Calu3 (cell line): ENCODE results near the gene TPI1. TPM values are rescaled to one million over a fixed set of nuclear protein-coding genes. Genes with fewer than 3 reads are reported as not detected.

ENCODE experiments used
- BruUV-seq: library from RNA; stranded (reverse); fragments of 400-500 nt; replicated peaks from 2 replicates; lab custom pipeline; 2021; lab: Mats Ljungman, UMichigan
- CTCF ChIA-PET: fragments of 300-600 bp; sonication (Branson Sonifier 250); formaldehyde crosslinking; loops from one replicate; lab custom pipeline; 2022; ENCODE audit warnings: antibody characterized with exemption; lab: Charles Lee
- DNase-seq: peaks from one replicate; pipeline ENCODE4 v3.0.0; 2022
- H3K27ac Mint-ChIP-seq: one replicate; pipeline ENCODE4 v1.8.0; 2022; ENCODE audit warnings: mixed read lengths; ENCODE audit not compliant: unreplicated experiment
- H3K27me3 Mint-ChIP-seq: one replicate; pipeline ENCODE4 v1.8.0; 2022; ENCODE audit warnings: mixed read lengths; ENCODE audit not compliant: unreplicated experiment
- H3K36me3 Mint-ChIP-seq: one replicate; pipeline ENCODE4 v1.8.0; 2022; ENCODE audit warnings: mild to moderate bottlenecking, moderate library complexity, mixed read lengths; ENCODE audit not compliant: insufficient read depth, unreplicated experiment
- H3K4me1 Mint-ChIP-seq: one replicate; pipeline ENCODE4 v1.8.0; 2022; ENCODE audit warnings: mild to moderate bottlenecking, low read depth, mixed read lengths; ENCODE audit not compliant: unreplicated experiment
- H3K4me3 Mint-ChIP-seq: one replicate; pipeline ENCODE4 v1.8.0; 2022; ENCODE audit warnings: mild to moderate bottlenecking, low read depth, moderate library complexity, mixed read lengths; ENCODE audit not compliant: unreplicated experiment
- H3K9me3 Mint-ChIP-seq: one replicate; pipeline ENCODE4 v1.8.0; 2022; ENCODE audit warnings: low read depth, mixed read lengths; ENCODE audit not compliant: unreplicated experiment
- CTCF ChIP-seq: fragments of 200-600 bp; IDR thresholded peaks from one replicate; pipeline ENCODE4 v1.8.0; 2022; ENCODE audit warnings: antibody characterized with exemption; ENCODE audit not compliant: unreplicated experiment
- intact Hi-C: fragments of 100-400 bp; cut with micrococcal nuclease; formaldehyde crosslinking; loops from one replicate; pipeline ENCODE4 v1.10.0; 2022; ENCODE audit not compliant: unreplicated experiment
- total RNA-seq: library from RNA; stranded (reverse); gene quantifications from 2 replicates; pipeline ENCODE4 v1.2.3, GENCODE V29; 2022

Gene TPI1
- total RNA-seq, 1 experiment from 2014 or later = 608 TPM

- H3K27ac Mint-ChIP-seq = no peak overlapping the region
- DNase-seq = no peak
- intact Hi-C loops = no loop called here
- no TSS peak for BruUV-seq
- H3K27me3 Mint-ChIP-seq = peaks cover 72% of the 10 kb centered on the region
- no peak for TF ChIP-seq CTCF
- H3K4me3 Mint-ChIP-seq = no peak overlapping the region
- H3K9me3 Mint-ChIP-seq = no peaks in the 10 kb centered on the region
- CTCF ChIA-PET = interaction anchor here (1.1 kb wide), 1 partner anchor 84 kb away, joined by 4 read pairs; the partner anchor contains the start of gene MLF2
- H3K36me3 Mint-ChIP-seq = peaks cover 4% of the 10 kb centered on the region
- peaks cover 20% of the 10 kb centered on the region for H3K4me1 Mint-ChIP-seq
These were observed 29.8 kb upstream of the TPI1 start for GRCh38 chr12:6837370-6838060.

DNA sequence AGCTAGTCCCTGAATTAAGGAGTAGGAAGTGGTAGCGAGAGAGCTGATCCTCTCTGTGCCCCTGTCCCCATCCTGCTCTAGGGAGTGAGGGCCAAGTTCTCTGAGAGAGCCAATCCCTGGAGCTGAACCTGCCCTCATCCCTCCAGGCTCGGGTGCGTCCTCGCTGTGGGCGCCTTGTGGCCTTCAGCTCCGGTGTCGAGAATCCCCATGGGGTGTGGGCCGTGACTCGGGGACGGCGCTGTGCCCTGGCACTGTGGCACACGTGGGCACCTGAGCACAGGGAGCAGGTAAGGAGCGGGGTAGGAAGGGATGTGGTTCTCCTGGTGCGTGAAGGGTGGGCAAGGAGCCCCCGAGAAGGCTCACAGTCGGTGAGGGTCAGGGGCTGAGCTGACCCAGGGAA lies 28.5 kb upstream of the TPI1 start:
- peaks cover 4% of the 10 kb centered on the region for H3K36me3 Mint-ChIP-seq
- BruUV-seq = no TSS peak
- CTCF ChIA-PET = interaction anchor here (2.5 kb wide), 1 partner anchor 13 kb away, joined by 10 read pairs; the partner anchor contains the start of genes CDCA3 and USP5

GRCh38 chr12:6839482-6840201 lies 27.7 kb upstream of the TPI1 start:
- DNase-seq = no peak
- H3K4me1 Mint-ChIP-seq = peaks cover 13% of the 10 kb centered on the region
- no peaks in the 10 kb centered on the region for H3K9me3 Mint-ChIP-seq
- no peak overlapping the region for H3K27ac Mint-ChIP-seq
- peaks cover 4% of the 10 kb centered on the region for H3K36me3 Mint-ChIP-seq
- no peak overlapping the region for H3K4me3 Mint-ChIP-seq
- BruUV-seq = no TSS peak
- intact Hi-C loops = no loop called here
- CTCF ChIA-PET = interaction anchor here (2.5 kb wide), 1 partner anchor 12 kb away, joined by 10 read pairs; the partner anchor contains the start of genes CDCA3 and USP5
- peaks cover 67% of the 10 kb centered on the region for H3K27me3 Mint-ChIP-seq
- no peak for TF ChIP-seq CTCF

More for the DNA sequence above, 28.5 kb upstream of the TPI1 start:
- TF ChIP-seq CTCF = no peak
- no peak for DNase-seq
- Mint-ChIP-seq H3K27ac (no peak overlapping the region), H3K27me3 (peaks cover 75% of the 10 kb centered on the region), H3K4me1 (peaks cover 20% of the 10 kb centered on the region), H3K4me3 (no peak overlapping the region), H3K9me3 (no peaks in the 10 kb centered on the region)
- intact Hi-C loops = no loop called here

DNA sequence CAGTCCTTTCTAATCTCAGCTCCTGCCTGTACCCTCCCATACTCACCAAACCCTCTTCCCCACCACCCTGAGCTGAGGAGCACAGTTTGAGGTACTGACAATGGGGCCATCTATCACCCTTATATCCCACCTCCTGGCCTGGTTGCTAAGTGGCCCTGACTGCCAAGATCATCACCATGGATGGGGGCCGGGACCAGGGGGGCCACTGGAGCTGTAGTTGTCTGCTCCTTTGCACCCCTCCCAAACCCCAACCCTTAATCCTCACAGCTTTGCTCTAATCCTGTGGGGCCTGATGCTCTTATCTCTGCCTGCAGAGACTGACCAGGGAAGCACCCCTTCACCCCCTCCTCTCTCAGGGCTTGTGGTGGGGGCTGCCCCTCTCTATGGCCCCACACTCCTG lies 27.0 kb upstream of the TPI1 start:
- intact Hi-C loops = no loop called here
- CTCF ChIA-PET = interaction anchor here (2.5 kb wide), 1 partner anchor 11 kb away, joined by 10 read pairs; the partner anchor contains the start of genes CDCA3 and USP5
- no peak for TF ChIP-seq CTCF
- H3K27ac Mint-ChIP-seq = no peak overlapping the region
- H3K9me3 Mint-ChIP-seq = no peaks in the 10 kb centered on the region
- BruUV-seq = no TSS peak
- no peak overlapping the region for H3K4me3 Mint-ChIP-seq
- DNase-seq = no peak
- peaks cover 4% of the 10 kb centered on the region for H3K36me3 Mint-ChIP-seq
- peaks cover 63% of the 10 kb centered on the region for H3K27me3 Mint-ChIP-seq
- peaks cover 7% of the 10 kb centered on the region for H3K4me1 Mint-ChIP-seq
